Caco-2 (cell line): Measurements from ENCODE around the gene ULK3. TPM values are rescaled to one million over a fixed set of nuclear protein-coding genes. Genes with fewer than 3 reads are reported as not detected.

ENCODE experiments used
- BruUV-seq: library from RNA; stranded (reverse); fragments of 400-500 nt; replicated peaks from 2 replicates; lab custom pipeline; 2021; lab: Mats Ljungman, UMichigan
- CTCF ChIA-PET: fragments of 300-600 bp; sonication (Branson Sonifier 250); formaldehyde crosslinking; loops from one replicate; lab custom pipeline; 2022; ENCODE audit warnings: antibody characterized with exemption; lab: Charles Lee
- POLR2A ChIA-PET: fragments of 300-600 bp; sonication (Branson Sonifier 250); formaldehyde crosslinking; loops from one replicate; lab custom pipeline; 2022; ENCODE audit warnings: antibody characterized with exemption; lab: Charles Lee
- DNase-seq, 2 experiments: peaks; one replicate each; pipeline versions ENCODE4 v3.0.0 to v3.0.0-alpha.2; 2020 to 2022
- H3K27me3 ChIP-seq: replicated peaks from 2 replicates; pipeline ENCODE4 v1.6.0; 2011; ENCODE audit warnings: low read length; ENCODE audit not compliant: control insufficient read depth, insufficient read depth
- H3K36me3 ChIP-seq: 2 replicates; pipeline ENCODE4 v1.5.1; 2011; ENCODE audit warnings: low read length; ENCODE audit not compliant: control insufficient read depth, insufficient read depth
- H3K4me1 ChIP-seq: fragments of 250-450 bp; sonication (Bioruptor Pico); 2 replicates; pipeline ENCODE4 v1.5.1; 2020; ENCODE audit warnings: mild to moderate bottlenecking
- H3K4me3 ChIP-seq: 2 replicates; pipeline ENCODE4 v1.5.1; 2011; ENCODE audit warnings: low read depth, mild to moderate bottlenecking, control low read depth, low read length
- H3K9me3 ChIP-seq: fragments of 250-450 bp; sonication (Bioruptor Pico); 2 replicates; pipeline ENCODE4 v1.5.1; 2020; ENCODE audit warnings: mild to moderate bottlenecking, moderate library complexity
- H3K27ac Mint-ChIP-seq: one replicate; pipeline ENCODE4 v1.8.0; 2022; ENCODE audit warnings: mixed read lengths; ENCODE audit not compliant: unreplicated experiment
- H3K27me3 Mint-ChIP-seq: one replicate; pipeline ENCODE4 v1.8.0; 2022; ENCODE audit warnings: mixed read lengths; ENCODE audit not compliant: insufficient read depth, unreplicated experiment
- H3K36me3 Mint-ChIP-seq: one replicate; pipeline ENCODE4 v1.8.0; 2022; ENCODE audit warnings: mild to moderate bottlenecking, mixed read lengths; ENCODE audit not compliant: insufficient read depth, unreplicated experiment
- H3K4me1 Mint-ChIP-seq: one replicate; pipeline ENCODE4 v1.8.0; 2022; ENCODE audit warnings: low read depth, mixed read lengths; ENCODE audit not compliant: unreplicated experiment
- H3K4me3 Mint-ChIP-seq: one replicate; pipeline ENCODE4 v1.8.0; 2022; ENCODE audit warnings: mild to moderate bottlenecking, moderate library complexity, mixed read lengths; ENCODE audit not compliant: unreplicated experiment
- H3K9me3 Mint-ChIP-seq: one replicate; pipeline ENCODE4 v1.8.0; 2022; ENCODE audit warnings: mixed read lengths; ENCODE audit not compliant: unreplicated experiment
- CTCF ChIP-seq, 2 experiments: fragments of 200-600 bp in 1 of 2; IDR thresholded peaks; 1 replicate in 1 of 2; 2 replicates in 1 of 2; pipeline versions ENCODE4 v1.5.1 to v1.8.0; 2011 to 2022; ENCODE audit warnings: antibody characterized with exemption in 1 of 2, control low read depth in 1 of 2, inconsistent platforms in 1 of 2, low read depth in 1 of 2, low read length in 1 of 2, mild to moderate bottlenecking in 1 of 2, moderate library complexity in 1 of 2; ENCODE audit not compliant: insufficient read depth in 1 of 2, severe bottlenecking in 1 of 2, unreplicated experiment in 1 of 2
- intact Hi-C: fragments of 100-400 bp; cut with micrococcal nuclease; formaldehyde crosslinking; loops from one replicate; pipeline ENCODE4 v1.10.0; 2022; ENCODE audit not compliant: unreplicated experiment
- total RNA-seq: library from RNA; stranded (reverse); gene quantifications from 2 replicates; pipeline ENCODE4 v1.2.3, GENCODE V29; 2022

ULK3 gene
- total RNA-seq, 1 experiment from 2014 or later = 33.4 TPM

GRCh38 chr15:74798388-74799254 is 44.3 kb downstream of the ULK3 start:
- no TSS peak for BruUV-seq
- Histone ChIP-seq H3K27me3 (no peaks in the 10 kb centered on the region), H3K36me3 (peaks cover 6% of the 10 kb centered on the region), H3K4me1 (no peaks in the 10 kb centered on the region), H3K9me3 (no peaks in the 10 kb centered on the region), H3K4me3 (no peak overlapping the region)
- intact Hi-C loops = no loop called here
- Mint-ChIP-seq H3K36me3 (peaks cover 25% of the 10 kb centered on the region), H3K9me3 (no peaks in the 10 kb centered on the region), H3K27ac (no peak overlapping the region), H3K27me3 (no peaks in the 10 kb centered on the region), H3K4me1 (no peaks in the 10 kb centered on the region), H3K4me3 (no peak overlapping the region)
- CTCF ChIA-PET = interaction anchor here (0.6 to 2.8 kb wide), 5 partner anchors 24 to 1041 kb away, joined by 3 to 12 read pairs (median 4); no protein-coding TSS in a partner anchor
- TF ChIP-seq CTCF (IDR thresholded peaks at IDR 0.05; ENCODE audit: insufficient read depth in 1 of 2, low read depth in 1 of 2, low read length in 1 of 2, severe bottlenecking in 1 of 2, unreplicated experiment in 1 of 2) = no peak
- peak in 1 of 2 experiments; percentile 28 for DNase-seq
- POLR2A ChIA-PET = no interaction called here

- no peak overlapping the region for H3K4me3 ChIP-seq
- no peaks in the 10 kb centered on the region for H3K27me3 ChIP-seq
- ChIA-PET POLR2A (no interaction called here), CTCF (interaction anchor here (0.6 kb wide), 1 partner anchor 18 kb away, joined by 3 read pairs; no protein-coding TSS in a partner anchor)
- intact Hi-C loops = no loop called here
- TF ChIP-seq CTCF (IDR thresholded peaks at IDR 0.05; ENCODE audit: insufficient read depth in 1 of 2, low read depth in 1 of 2, low read length in 1 of 2, severe bottlenecking in 1 of 2, unreplicated experiment in 1 of 2) = no peak
- no peak for DNase-seq
- Mint-ChIP-seq H3K4me3 (no peak overlapping the region), H3K36me3 (peaks cover 14% of the 10 kb centered on the region), H3K4me1 (peaks cover 6% of the 10 kb centered on the region), H3K9me3 (no peaks in the 10 kb centered on the region), H3K27ac (no peak overlapping the region), H3K27me3 (no peaks in the 10 kb centered on the region)
- BruUV-seq = no TSS peak
- peaks cover 4% of the 10 kb centered on the region; the same call in 1 of the 2 replicates for H3K36me3 ChIP-seq
- H3K9me3 ChIP-seq = no peaks in the 10 kb centered on the region
- no peaks in the 10 kb centered on the region for H3K4me1 ChIP-seq
Observed at GRCh38 chr15:74795966-74796625, 46.9 kb downstream of the ULK3 start.

GRCh38 chr15:74794970-74795349 is 48.0 kb downstream of the ULK3 start:
- Histone ChIP-seq H3K27me3 (no peaks in the 10 kb centered on the region), H3K4me1 (peaks cover under 1% of the 10 kb centered on the region; the same call in 1 of the 2 replicates), H3K36me3 (peaks cover under 1% of the 10 kb centered on the region; the same call in 1 of the 2 replicates), H3K9me3 (no peaks in the 10 kb centered on the region), H3K4me3 (no peak overlapping the region)
- no peak for DNase-seq
- no TSS peak for BruUV-seq
- ChIA-PET CTCF (no interaction called here), POLR2A (no interaction called here)
- Mint-ChIP-seq H3K4me1 (peaks cover 6% of the 10 kb centered on the region), H3K27ac (peak overlapping the region; percentile 36), H3K9me3 (no peaks in the 10 kb centered on the region), H3K36me3 (peaks cover 8% of the 10 kb centered on the region), H3K27me3 (no peaks in the 10 kb centered on the region), H3K4me3 (no peak overlapping the region)
- no peak for TF ChIP-seq CTCF (IDR thresholded peaks at IDR 0.05; ENCODE audit: insufficient read depth in 1 of 2, low read depth in 1 of 2, low read length in 1 of 2, severe bottlenecking in 1 of 2, unreplicated experiment in 1 of 2)
- intact Hi-C loops = no loop called here
